Measurements from ENCODE around the gene OGN.
A peak's percentile ranks its signal among the peaks of the same experiment; 100 is the strongest.
"Not testable (repeated sequence)": the region's sequence is repeated elsewhere in the genome, so short reads cannot be mapped to it uniquely, and the experiment has no call there.

OGN gene

GRCh38 chr9:92423612-92424011 is 19.2 kb upstream of the OGN start:
- no peak for TF ChIP-seq CTCF (IDR thresholded peaks at IDR 0.05; ENCODE audit: insufficient read depth, low read depth, low read length, missing control alignments)
- H3K4me3 ChIP-seq (ENCODE audit: low read depth, low read length) = no peak overlapping the region
- no peak for DNase-seq (ENCODE audit: low read depth)

GRCh38 chr9:92422611-92423338 is 18.4 kb upstream of the OGN start:
- no peak overlapping the region for H3K4me3 ChIP-seq (ENCODE audit: low read depth, low read length)
- no peak for TF ChIP-seq CTCF (IDR thresholded peaks at IDR 0.05; ENCODE audit: insufficient read depth, low read depth, low read length, missing control alignments)
- no peak for DNase-seq (ENCODE audit: low read depth)

- DNase-seq (ENCODE audit: low read depth) = no peak
- no peak overlapping the region for H3K4me3 ChIP-seq (ENCODE audit: low read depth, low read length)
- TF ChIP-seq CTCF (IDR thresholded peaks at IDR 0.05; ENCODE audit: insufficient read depth, low read depth, low read length, missing control alignments) = no peak
Observed at GRCh38 chr9:92414566-92414965, 10.2 kb upstream of the OGN start.

GRCh38 chr9:92411157-92411556 is 6.8 kb upstream of the OGN start:
- not testable (repeated sequence) for DNase-seq (ENCODE audit: low read depth); H3K4me3 ChIP-seq (ENCODE audit: low read depth, low read length)

- no peak overlapping the region for H3K4me3 ChIP-seq (ENCODE audit: low read depth, low read length)
- DNase-seq (ENCODE audit: low read depth) = no peak
- no peak for TF ChIP-seq CTCF (IDR thresholded peaks at IDR 0.05; ENCODE audit: insufficient read depth, low read depth, low read length, missing control alignments)
Observed at GRCh38 chr9:92408747-92409478, 4.5 kb upstream of the OGN start.

- no peak for DNase-seq (ENCODE audit: low read depth)
- TF ChIP-seq CTCF (IDR thresholded peaks at IDR 0.05; ENCODE audit: insufficient read depth, low read depth, low read length, missing control alignments) = no peak
- H3K4me3 ChIP-seq (ENCODE audit: low read depth, low read length) = no peak overlapping the region
Observed at GRCh38 chr9:92407818-92408217, 3.4 kb upstream of the OGN start.

GRCh38 chr9:92406477-92406876 is 2.1 kb upstream of the OGN start:
- H3K4me3 ChIP-seq (ENCODE audit: low read depth, low read length) = no peak overlapping the region
- no peak for TF ChIP-seq CTCF (IDR thresholded peaks at IDR 0.05; ENCODE audit: insufficient read depth, low read depth, low read length, missing control alignments)
- DNase-seq (ENCODE audit: low read depth) = peak; percentile 54
